Activated naive CD8-positive, alpha-beta T cell treated with anti-CD3 and anti-CD28 coated beads, Interleukin-2, amount 50 U/mL, for 16 hours (primary cell): ENCODE data around the gene AHI1.

ENCODE experiments used
- DNase-seq: peaks from one replicate; pipeline ENCODE4 v3.0.0-alpha.2; 2020; ENCODE audit warnings: low read depth, low spot score

AHI1 gene

DNA sequence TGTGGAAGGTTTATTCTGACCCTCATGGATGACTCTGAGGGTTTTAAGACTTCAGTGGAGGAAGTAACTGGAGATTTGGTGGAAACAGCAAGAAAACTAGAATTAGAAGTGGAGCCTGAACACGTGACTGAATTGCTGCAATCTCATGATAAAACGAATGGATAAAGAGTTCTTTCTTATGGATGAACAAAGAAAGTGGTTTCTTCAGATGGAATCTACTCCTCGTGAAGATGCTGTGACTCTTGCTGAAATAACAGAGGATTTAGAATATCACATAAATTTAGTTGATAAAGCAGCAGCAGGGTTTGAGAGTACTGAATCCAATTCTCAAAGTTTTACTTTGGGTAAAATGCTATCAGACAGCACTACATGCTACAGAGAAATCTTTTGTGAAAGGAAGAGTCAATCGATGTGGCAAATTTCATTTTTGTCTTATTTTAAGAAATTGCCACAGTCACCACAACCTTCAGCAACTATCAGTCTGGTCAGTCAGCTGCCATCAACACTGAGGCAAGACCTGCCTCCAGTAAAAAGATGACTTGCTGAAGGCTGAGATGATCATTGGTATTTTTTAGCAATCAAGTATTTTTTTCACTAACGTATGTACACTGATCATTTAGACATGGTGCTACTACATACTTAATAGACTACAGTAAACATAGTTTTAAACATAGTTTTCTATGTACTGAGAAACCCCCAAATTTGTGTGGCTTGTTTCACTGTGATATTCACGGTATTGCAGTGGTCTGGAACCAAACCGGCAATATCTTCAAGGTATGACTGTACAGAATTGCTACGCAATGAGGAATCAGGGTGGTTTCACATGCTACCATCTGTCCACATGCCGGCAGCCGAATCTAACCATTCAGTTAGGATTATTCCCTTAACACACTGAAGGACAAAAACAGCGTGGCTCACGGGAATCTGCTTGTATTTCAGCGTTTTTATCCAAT, 167.4 kb downstream of the AHI1 start:
- no peak for DNase-seq

- no peak for DNase-seq
Measured at GRCh38 chr6:135328136-135328535, 169.4 kb downstream of the AHI1 start.

DNA sequence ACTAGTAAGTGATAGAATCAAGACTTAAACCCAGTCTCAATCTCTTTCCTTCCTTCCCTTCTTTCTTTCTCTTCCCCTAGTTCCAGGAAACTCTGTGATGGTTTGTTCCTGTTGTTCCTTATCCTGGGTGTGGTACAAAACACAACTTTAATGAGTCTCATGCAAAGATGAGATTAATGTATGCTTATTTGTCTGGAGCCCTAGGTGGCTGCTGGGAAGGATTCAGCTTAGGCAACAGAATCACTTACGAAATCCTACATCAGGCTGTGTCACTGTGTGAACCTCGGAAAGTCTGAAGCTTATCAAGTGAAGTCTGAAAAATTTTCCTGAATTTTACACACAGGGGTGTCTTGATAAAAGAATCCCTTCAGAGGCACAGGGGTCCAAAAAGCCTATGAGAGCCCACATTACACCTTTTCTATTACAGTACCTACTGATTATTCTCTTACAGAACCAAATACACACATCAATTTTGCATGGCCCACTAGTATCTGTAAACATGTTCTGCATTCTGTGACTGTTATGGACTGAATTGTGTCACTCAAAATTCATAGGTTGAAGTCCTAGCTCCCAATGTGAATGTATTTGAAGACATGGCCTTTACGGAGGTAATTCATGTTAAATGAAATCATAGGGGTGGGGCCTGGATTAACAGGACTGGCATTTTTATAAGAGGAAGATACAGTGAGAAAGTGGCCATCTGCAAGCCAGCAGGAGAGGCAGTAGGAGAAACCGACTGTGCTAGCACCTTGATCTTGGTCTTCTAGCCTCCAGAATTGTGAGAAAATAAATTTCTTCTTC, 171.7 kb downstream of the AHI1 start:
- no peak for DNase-seq

- no peak for DNase-seq
Measured at GRCh38 chr6:135324531-135324930, 173.0 kb downstream of the AHI1 start.

- DNase-seq = no peak
Measured at GRCh38 chr6:135323979-135324378, 173.6 kb downstream of the AHI1 start.

GRCh38 chr6:135323202-135323668, 174.3 kb downstream of the AHI1 start:
- DNase-seq = no peak

DNA sequence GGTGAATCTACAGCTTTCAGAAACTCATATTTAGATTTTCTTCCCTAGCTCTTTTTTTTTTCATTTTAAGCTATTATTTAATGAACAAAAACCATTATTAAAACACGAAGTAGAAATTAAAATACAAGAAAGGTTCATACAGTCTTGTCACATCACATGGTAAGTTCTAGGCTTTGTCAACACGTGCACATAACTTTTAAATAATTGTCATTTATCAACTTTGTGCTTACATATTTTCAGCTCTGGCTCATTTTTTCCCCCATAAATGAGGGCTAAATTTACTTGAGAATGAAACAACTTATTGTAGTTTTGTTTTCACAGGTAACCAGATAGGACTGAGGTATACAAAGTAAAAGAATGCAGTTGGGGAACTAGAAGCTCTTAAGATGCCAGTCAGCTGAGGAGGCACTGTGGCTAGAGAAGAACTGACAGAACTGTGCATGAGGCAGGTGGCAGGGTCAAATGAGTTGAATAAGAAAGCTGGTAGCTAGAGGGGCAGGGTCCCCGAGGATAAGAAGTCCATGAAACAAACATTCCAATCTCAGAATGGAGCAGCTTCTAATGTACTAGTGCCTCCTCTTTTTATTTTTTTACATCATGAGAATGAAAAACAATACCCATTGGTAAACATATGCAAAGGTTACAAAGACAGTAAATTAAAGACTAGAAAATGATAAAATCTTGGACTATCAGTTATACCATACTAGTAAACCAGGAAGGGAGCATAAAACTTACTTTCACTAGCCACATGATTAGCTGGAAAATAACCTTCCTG, 174.9 kb downstream of the AHI1 start:
- DNase-seq = no peak

DNA sequence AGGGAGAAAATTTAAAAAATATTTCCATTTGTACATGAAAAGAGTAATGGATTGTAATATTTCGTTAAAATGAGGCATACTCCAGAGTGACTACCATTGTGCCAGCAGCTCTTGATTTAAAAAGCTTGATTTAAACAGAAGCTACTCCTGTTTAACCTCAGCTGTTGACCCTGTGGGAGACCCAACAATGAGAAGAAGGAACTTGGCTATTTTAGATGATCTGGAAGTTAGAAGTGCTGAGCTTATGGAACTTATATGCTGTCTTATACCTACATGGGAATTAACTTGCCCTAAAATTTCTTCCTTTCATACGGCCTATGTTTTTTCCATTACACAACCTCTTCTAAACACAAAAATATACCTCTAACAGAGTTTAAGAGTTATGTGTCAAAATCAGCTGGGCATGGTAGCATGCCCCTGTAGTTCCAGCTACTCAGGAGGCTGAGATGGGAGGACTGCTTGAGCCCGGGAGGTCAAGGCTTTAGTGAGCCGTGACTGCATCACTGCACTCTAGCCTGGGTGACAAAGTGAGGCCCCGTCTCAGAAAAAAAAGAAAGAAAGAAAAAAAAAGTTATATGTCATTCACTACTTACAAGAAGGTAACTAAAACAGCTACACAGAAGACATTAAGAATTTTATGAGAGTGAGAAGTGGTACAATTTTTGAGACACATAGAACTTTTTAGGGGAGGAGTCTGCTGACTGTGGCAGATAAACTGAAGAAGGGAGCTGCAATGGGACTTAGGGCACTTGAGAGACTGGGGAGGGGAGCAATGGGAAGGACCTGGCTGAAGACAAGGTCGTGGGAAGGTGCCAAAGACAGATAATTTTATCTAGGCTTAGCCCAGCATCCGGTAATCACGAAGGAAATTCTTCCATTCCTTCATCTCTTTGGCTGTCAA, 176.6 kb downstream of the AHI1 start:
- no peak for DNase-seq

DNA sequence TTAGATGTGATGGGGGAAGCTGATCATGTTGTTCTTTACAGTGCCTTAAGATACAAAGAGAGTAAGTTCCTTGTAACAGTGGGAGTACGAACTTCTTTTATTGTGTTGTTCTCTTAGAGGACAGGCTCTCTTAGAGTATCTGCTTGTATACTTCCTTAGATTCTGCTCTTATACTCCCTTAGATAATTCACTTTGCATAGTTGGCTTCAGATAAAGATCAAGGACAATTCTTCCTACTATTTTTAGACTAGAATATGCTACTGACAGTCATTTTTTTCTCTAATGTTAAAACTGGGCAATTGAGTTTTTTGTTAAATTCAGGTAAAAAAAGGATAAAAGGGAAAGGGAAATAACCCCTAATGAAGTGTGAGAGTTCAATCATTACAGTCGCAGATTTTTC, 177.7 kb downstream of the AHI1 start:
- no peak for DNase-seq

GRCh38 chr6:135318738-135319469, 178.6 kb downstream of the AHI1 start:
- DNase-seq = no peak

GRCh38 chr6:135314543-135314942, 183.0 kb downstream of the AHI1 start:
- no peak for DNase-seq

- no peak for DNase-seq
Measured at GRCh38 chr6:135311446-135312200, 185.9 kb downstream of the AHI1 start.

GRCh38 chr6:135310291-135310690, 187.2 kb downstream of the AHI1 start:
- DNase-seq = no peak

GRCh38 chr6:135306740-135307420, 190.7 kb downstream of the AHI1 start:
- no peak for DNase-seq

- no peak for DNase-seq
Measured at GRCh38 chr6:135306166-135306565, 191.4 kb downstream of the AHI1 start.

GRCh38 chr6:135305684-135306083, 191.9 kb downstream of the AHI1 start:
- no peak for DNase-seq

DNA sequence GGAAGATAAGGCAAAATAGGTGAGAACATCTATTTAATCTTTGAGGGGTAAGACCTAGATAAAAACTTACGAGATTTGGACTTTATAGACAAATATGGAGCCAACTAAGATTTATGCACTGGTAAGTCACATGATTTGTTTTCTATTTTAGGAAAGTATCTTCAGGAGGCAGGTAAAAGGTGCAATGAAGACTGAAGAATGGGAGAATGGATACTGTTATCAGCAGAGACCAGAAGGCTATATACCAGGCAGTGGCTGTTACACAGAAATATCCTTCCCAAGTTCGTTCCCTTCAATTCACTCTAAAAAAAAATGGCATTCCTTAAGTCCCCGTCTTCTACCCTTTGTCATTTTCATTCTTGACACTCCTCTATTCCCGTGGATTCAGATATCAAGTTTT, 192.7 kb downstream of the AHI1 start:
- no peak for DNase-seq

DNA sequence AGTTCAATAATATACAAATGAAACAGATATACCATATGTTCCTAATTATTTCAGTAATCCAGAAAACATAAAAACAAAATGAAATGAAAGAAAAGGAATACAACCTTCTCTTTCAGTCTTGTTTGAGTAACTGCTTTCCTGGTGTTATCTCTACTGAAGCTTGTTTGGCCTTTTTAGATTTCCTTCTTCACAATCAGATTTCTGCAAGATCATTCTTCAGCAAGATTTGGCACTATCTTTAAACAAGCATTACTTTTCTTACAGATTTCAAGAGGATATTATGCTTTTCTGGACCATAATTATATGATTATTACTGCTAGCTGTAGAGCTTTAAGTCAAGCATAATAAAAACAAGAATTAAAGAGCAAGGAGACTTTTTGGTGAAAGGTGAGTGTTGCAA, 196.2 kb downstream of the AHI1 start:
- no peak for DNase-seq

DNA sequence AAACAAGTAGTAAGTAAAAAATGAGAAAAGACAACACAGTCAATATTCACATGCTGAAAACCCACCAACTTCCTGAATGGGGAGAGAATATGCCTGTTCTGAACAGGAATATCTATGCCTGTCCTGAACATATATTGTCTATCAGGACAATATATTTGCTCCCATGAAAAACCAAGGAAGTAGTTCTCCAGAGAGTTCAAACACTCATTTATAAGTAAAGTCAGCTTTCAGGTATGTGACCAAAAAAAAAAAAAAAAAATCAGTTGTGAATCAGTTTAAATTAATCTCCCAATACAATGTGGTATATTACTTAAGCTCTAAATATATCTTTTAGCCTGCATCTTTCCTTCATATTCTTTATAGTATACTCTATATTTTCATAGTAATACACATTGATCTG, 197.0 kb downstream of the AHI1 start:
- no peak for DNase-seq
